Measurements from ENCODE around the gene COX6B2.

COX6B2 gene

DNA sequence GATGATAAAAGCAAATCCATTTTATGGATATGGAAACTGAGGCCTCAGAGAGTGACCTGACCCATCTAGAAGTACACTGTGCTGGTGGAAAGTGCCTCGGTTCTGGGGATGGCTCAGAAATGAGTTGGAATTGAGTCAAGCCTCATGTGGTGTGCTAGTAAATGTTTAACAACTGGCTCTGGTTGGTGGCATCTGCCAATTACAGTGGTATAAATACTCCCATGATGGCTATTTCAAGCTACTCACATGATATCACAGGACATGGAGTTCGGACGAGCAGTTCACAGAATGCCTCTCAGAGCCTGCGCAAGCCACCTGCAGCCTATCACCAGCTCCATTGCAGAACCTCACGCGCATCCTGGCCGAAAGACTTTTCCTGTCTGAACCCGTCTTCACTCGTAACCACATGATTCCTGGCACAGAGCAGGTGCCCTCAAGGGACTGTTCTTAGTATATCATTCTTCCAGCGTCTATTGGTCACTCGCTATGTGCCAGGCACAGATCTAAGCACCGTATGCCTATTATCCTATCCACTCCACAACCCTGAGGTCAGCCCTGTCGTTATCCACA lies 38.5 kb downstream of the COX6B2 start:
- TF ChIP-seq ZNF274 (IDR thresholded peaks at IDR 0.05; ENCODE audit: low read depth, low read length) (no peak), YY1 (IDR thresholded peaks at IDR 0.05; ENCODE audit: insufficient read depth, insufficient read length) (no peak), SUZ12 (IDR thresholded peaks at IDR 0.05; ENCODE audit: extremely low read depth, insufficient read depth, insufficient read length) (no peak)
- peaks cover under 1% of the 10 kb centered on the region for H3K27me3 ChIP-seq (ENCODE audit: insufficient read depth, insufficient read length)
- no peak for DNase-seq (ENCODE audit: low read depth, low spot score)
- no peak overlapping the region for H3K9ac ChIP-seq (ENCODE audit: insufficient read length, low read depth)
- H3K4me3 ChIP-seq (ENCODE audit: insufficient read length, low read depth): no peak overlapping the region
- H3K9me3 ChIP-seq (ENCODE audit: insufficient read depth, low read length): no peaks in the 10 kb centered on the region
- peaks cover 8% of the 10 kb centered on the region for H3K4me1 ChIP-seq (ENCODE audit: insufficient read depth, insufficient read length)
- peaks cover 4% of the 10 kb centered on the region for H3K36me3 ChIP-seq (ENCODE audit: insufficient read depth, insufficient read length, low read length)

DNA sequence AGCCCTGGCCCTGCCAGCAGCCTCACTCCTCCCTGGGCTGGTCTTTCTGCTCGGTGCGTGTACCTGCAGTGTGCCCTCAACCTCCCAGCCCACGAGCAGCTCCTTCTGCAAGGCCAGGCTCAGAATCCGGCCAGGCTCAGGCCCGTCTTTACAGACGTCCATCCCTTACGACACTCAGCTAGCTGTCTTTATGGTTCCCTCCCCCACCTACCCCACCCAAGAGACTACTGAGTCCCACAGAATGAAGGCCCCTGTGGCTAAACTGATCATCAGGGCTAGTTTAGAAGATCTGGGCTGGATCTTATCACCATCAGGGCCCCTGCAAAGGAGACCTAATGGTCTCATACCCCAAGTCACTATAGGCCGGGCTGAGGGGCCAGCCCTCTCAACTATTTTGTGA lies 40.1 kb downstream of the COX6B2 start:
- no peak for DNase-seq (ENCODE audit: low read depth, low spot score)
- H3K9ac ChIP-seq (ENCODE audit: insufficient read length, low read depth): no peak overlapping the region
- peaks cover 15% of the 10 kb centered on the region for H3K36me3 ChIP-seq (ENCODE audit: insufficient read depth, insufficient read length, low read length)
- H3K4me3 ChIP-seq (ENCODE audit: insufficient read length, low read depth): no peak overlapping the region
- no peaks in the 10 kb centered on the region for H3K27me3 ChIP-seq (ENCODE audit: insufficient read depth, insufficient read length)
- no peaks in the 10 kb centered on the region for H3K9me3 ChIP-seq (ENCODE audit: insufficient read depth, low read length)
- peaks cover 8% of the 10 kb centered on the region for H3K4me1 ChIP-seq (ENCODE audit: insufficient read depth, insufficient read length)
- TF ChIP-seq YY1 (IDR thresholded peaks at IDR 0.05; ENCODE audit: insufficient read depth, insufficient read length) (no peak), ZNF274 (IDR thresholded peaks at IDR 0.05; ENCODE audit: low read depth, low read length) (no peak), SUZ12 (IDR thresholded peaks at IDR 0.05; ENCODE audit: extremely low read depth, insufficient read depth, insufficient read length) (no peak)

DNA sequence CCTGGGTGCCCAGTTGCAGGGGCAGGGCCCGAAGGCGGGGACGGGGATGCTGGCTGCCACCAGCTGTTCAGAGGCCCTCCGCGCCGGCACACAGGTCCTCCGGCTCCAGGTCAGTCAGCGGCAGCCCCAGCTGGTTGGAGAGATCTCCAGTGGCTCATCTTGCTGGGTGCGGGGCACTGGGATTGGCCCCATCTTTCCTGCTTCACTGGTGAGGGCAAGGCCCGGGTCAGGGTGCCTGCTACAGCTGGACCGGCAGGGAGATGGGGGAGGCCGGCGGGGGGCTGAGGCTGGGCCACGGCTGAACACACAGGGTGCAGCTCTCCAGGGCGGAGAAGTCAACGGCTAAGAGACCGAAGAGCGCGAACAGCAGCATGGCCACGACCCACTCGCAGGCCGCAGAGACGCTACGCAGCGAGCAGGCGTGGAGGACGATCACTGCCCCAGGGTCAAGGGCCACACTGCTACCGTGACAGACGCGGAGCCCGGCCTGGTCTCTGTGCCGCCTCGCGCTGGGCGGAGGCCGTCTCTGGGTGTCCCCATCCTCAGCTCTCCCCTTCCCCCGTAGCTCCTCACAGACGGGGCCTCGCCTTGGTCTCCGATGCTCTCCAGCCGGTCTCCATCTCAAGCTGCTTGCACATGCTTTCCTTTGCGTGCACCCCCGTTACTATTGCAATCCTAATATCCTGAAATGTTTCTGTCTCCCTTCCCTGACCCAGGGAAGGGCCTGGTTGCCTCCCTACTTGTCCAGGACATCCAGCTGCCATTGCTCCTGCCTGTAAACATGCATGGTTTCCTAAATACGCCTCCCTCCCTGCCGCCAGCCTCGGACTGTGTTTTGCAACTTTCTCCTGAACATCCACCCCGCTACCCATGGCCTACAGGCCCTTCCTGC lies 41.7 kb downstream of the COX6B2 start:
- Histone ChIP-seq H3K9ac (ENCODE audit: insufficient read length, low read depth) (no peak overlapping the region), H3K4me1 (ENCODE audit: insufficient read depth, insufficient read length) (peaks cover 8% of the 10 kb centered on the region)
- TF ChIP-seq YY1 (IDR thresholded peaks at IDR 0.05; ENCODE audit: insufficient read depth, insufficient read length): no peak
- no peak for TF ChIP-seq ZNF274 (IDR thresholded peaks at IDR 0.05; ENCODE audit: low read depth, low read length)
- TF ChIP-seq SUZ12 (IDR thresholded peaks at IDR 0.05; ENCODE audit: extremely low read depth, insufficient read depth, insufficient read length): no peak

GRCh38 chr19:55311797-55312196 lies 42.7 kb downstream of the COX6B2 start:
- no peak overlapping the region for H3K4me3 ChIP-seq (ENCODE audit: insufficient read length, low read depth)
- H3K4me1 ChIP-seq (ENCODE audit: insufficient read depth, insufficient read length): peaks cover 8% of the 10 kb centered on the region
- no peak overlapping the region for H3K9ac ChIP-seq (ENCODE audit: insufficient read length, low read depth)
- no peak for DNase-seq (ENCODE audit: low read depth, low spot score)
- H3K36me3 ChIP-seq (ENCODE audit: insufficient read depth, insufficient read length, low read length): peaks cover 30% of the 10 kb centered on the region
- TF ChIP-seq ZNF274 (IDR thresholded peaks at IDR 0.05; ENCODE audit: low read depth, low read length) (no peak), SUZ12 (IDR thresholded peaks at IDR 0.05; ENCODE audit: extremely low read depth, insufficient read depth, insufficient read length) (no peak), YY1 (IDR thresholded peaks at IDR 0.05; ENCODE audit: insufficient read depth, insufficient read length) (no peak)
- H3K27me3 ChIP-seq (ENCODE audit: insufficient read depth, insufficient read length): no peaks in the 10 kb centered on the region
- no peaks in the 10 kb centered on the region for H3K9me3 ChIP-seq (ENCODE audit: insufficient read depth, low read length)

More for the DNA sequence above, 41.7 kb downstream of the COX6B2 start:
- no peak overlapping the region for H3K4me3 ChIP-seq (ENCODE audit: insufficient read length, low read depth)
- no peak for DNase-seq (ENCODE audit: low read depth, low spot score)
- H3K36me3 ChIP-seq (ENCODE audit: insufficient read depth, insufficient read length, low read length): peaks cover 27% of the 10 kb centered on the region
- no peaks in the 10 kb centered on the region for H3K27me3 ChIP-seq (ENCODE audit: insufficient read depth, insufficient read length)
- H3K9me3 ChIP-seq (ENCODE audit: insufficient read depth, low read length): no peaks in the 10 kb centered on the region

GRCh38 chr19:55311397-55311796 lies 43.1 kb downstream of the COX6B2 start:
- H3K4me3 ChIP-seq (ENCODE audit: insufficient read length, low read depth): no peak overlapping the region
- peaks cover 34% of the 10 kb centered on the region for H3K36me3 ChIP-seq (ENCODE audit: insufficient read depth, insufficient read length, low read length)
- no peak for DNase-seq (ENCODE audit: low read depth, low spot score)
- no peaks in the 10 kb centered on the region for H3K27me3 ChIP-seq (ENCODE audit: insufficient read depth, insufficient read length)
- H3K9me3 ChIP-seq (ENCODE audit: insufficient read depth, low read length): no peaks in the 10 kb centered on the region
- no peak for TF ChIP-seq YY1 (IDR thresholded peaks at IDR 0.05; ENCODE audit: insufficient read depth, insufficient read length)
- TF ChIP-seq ZNF274 (IDR thresholded peaks at IDR 0.05; ENCODE audit: low read depth, low read length): no peak
- no peak for TF ChIP-seq SUZ12 (IDR thresholded peaks at IDR 0.05; ENCODE audit: extremely low read depth, insufficient read depth, insufficient read length)
- no peak overlapping the region for H3K9ac ChIP-seq (ENCODE audit: insufficient read length, low read depth)
- H3K4me1 ChIP-seq (ENCODE audit: insufficient read depth, insufficient read length): peaks cover 8% of the 10 kb centered on the region

DNA sequence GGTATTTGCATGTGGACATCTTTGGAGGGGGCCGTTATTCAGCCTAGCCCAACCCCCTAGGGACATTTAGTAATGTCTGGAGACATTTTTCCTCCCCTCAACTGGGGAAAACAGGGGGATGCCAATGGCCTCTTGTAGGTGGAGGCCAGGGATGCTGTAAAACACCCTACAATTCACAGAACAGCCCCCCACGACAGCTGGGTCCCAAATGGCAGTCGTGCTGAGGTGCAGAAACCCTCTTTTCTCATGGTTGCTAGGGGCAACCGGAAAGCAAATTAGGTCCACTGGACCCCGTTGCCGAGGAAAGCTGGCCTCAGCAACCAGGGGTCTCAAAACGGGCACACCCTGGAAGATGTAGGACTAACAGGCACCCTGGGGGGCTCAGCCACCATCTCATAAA lies 44.0 kb downstream of the COX6B2 start:
- TF ChIP-seq ZNF274 (IDR thresholded peaks at IDR 0.05; ENCODE audit: low read depth, low read length): no peak
- no peak for TF ChIP-seq SUZ12 (IDR thresholded peaks at IDR 0.05; ENCODE audit: extremely low read depth, insufficient read depth, insufficient read length)
- TF ChIP-seq YY1 (IDR thresholded peaks at IDR 0.05; ENCODE audit: insufficient read depth, insufficient read length): no peak
- Histone ChIP-seq H3K36me3 (ENCODE audit: insufficient read depth, insufficient read length, low read length) (peaks cover 43% of the 10 kb centered on the region), H3K27me3 (ENCODE audit: insufficient read depth, insufficient read length) (no peaks in the 10 kb centered on the region), H3K4me1 (ENCODE audit: insufficient read depth, insufficient read length) (peaks cover 8% of the 10 kb centered on the region), H3K9me3 (ENCODE audit: insufficient read depth, low read length) (no peaks in the 10 kb centered on the region), H3K9ac (ENCODE audit: insufficient read length, low read depth) (no peak overlapping the region), H3K4me3 (ENCODE audit: insufficient read length, low read depth) (no peak overlapping the region)
- DNase-seq (ENCODE audit: low read depth, low spot score): no peak

DNA sequence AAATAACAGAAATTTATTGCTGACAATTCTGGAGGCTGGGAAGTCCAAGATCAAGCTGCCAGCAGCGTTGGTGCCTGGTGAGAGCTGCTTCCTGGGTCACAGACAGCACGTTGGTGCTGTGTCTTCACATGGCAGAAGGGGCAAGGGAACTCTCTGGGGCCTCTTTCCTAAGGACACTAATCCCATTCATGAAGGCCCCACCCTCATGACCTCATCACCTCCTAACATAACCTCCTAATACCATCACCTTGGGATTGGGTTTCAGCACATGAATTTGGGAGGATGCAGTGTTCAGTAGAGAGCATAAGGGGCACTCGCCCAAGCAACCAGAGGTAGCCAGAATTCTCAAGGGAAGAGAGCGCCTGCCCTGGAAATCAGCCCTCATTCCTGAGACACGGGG lies 45.1 kb downstream of the COX6B2 start:
- Histone ChIP-seq H3K4me3 (ENCODE audit: insufficient read length, low read depth) (no peak overlapping the region), H3K9me3 (ENCODE audit: insufficient read depth, low read length) (no peaks in the 10 kb centered on the region), H3K4me1 (ENCODE audit: insufficient read depth, insufficient read length) (peaks cover 8% of the 10 kb centered on the region), H3K27me3 (ENCODE audit: insufficient read depth, insufficient read length) (no peaks in the 10 kb centered on the region), H3K9ac (ENCODE audit: insufficient read length, low read depth) (no peak overlapping the region), H3K36me3 (ENCODE audit: insufficient read depth, insufficient read length, low read length) (peaks cover 50% of the 10 kb centered on the region)
- TF ChIP-seq SUZ12 (IDR thresholded peaks at IDR 0.05; ENCODE audit: extremely low read depth, insufficient read depth, insufficient read length): no peak
- no peak for TF ChIP-seq ZNF274 (IDR thresholded peaks at IDR 0.05; ENCODE audit: low read depth, low read length)
- no peak for TF ChIP-seq YY1 (IDR thresholded peaks at IDR 0.05; ENCODE audit: insufficient read depth, insufficient read length)
- DNase-seq (ENCODE audit: low read depth, low spot score): no peak

All from NT2/D1 (cell line).